ENCODE data around the gene ANKRD60.
A peak's percentile ranks its signal among the peaks of the same experiment; 100 is the strongest.

The ANKRD60 gene

GRCh38 chr20:58188527-58188926 is 39.9 kb downstream of the ANKRD60 start:
- no peak for DNase-seq

DNA sequence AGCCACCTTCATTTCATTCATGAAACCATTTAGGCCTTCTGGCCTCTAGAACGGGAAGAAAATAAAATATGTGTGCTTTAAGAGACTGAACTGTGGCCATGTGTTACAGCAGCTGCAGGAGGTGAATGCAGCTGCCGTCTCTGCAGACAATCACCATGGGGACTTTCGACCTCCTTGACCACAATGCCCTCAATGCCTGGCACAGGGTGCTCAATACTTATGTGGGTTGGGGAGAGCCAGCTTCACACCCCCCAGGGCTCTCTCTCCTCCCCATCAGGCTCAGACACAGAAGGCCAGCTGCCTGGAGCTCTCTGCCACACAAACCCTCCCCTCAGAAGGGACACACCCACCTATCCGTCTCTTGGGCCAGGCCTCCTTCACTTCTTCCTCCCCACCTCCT is 43.5 kb downstream of the ANKRD60 start:
- no peak for DNase-seq

- no peak for DNase-seq
Observed at GRCh38 chr20:58184063-58184462, 44.4 kb downstream of the ANKRD60 start.

GRCh38 chr20:58182521-58183140 is 45.8 kb downstream of the ANKRD60 start:
- no peak for DNase-seq

GRCh38 chr20:58179432-58180099 is 48.9 kb downstream of the ANKRD60 start:
- peak in 1 of 2 experiments; percentile 68 for DNase-seq

DNA sequence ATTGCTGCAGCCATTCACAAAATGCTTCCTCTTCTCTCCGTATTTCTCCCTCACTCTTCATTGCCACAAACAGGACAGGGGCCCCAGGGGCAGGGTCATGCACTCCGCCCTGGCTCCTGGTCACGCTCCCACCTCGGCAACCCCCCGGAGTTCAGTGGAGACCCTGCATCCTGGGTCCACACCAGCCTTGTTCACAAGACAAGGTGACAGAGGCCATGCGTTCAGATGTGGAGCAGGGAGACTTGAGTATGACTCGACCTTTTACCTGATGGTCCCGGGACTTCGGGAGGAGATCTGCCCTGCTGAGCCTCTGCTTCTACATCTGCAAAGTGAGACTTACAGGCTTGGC is 49.4 kb downstream of the ANKRD60 start:
- DNase-seq, result no peak

GRCh38 chr20:58177799-58178198 is 50.7 kb downstream of the ANKRD60 start:
- no peak for DNase-seq

GRCh38 chr20:58175836-58176235 is 52.6 kb downstream of the ANKRD60 start:
- no peak for DNase-seq

DNA sequence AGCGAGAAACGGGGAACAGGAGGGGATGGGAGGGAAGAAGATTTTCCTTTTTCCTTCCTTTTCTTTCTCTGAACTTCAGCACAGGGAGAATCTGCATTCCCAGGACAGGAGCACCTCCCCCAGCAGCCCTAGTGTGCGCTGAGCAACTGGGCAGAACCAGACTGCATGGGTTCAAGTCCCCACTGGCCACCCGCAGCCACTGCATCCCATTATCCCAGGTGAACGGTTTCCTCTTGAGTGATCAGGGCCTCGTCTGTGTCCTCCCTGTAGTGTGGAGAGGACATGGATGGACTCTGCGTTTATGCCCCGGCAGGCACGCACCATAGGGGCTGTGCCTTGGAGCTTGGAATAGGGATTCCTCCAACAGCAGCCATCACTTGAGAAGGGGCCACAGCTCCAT is 53.0 kb downstream of the ANKRD60 start:
- no peak for DNase-seq

DNA sequence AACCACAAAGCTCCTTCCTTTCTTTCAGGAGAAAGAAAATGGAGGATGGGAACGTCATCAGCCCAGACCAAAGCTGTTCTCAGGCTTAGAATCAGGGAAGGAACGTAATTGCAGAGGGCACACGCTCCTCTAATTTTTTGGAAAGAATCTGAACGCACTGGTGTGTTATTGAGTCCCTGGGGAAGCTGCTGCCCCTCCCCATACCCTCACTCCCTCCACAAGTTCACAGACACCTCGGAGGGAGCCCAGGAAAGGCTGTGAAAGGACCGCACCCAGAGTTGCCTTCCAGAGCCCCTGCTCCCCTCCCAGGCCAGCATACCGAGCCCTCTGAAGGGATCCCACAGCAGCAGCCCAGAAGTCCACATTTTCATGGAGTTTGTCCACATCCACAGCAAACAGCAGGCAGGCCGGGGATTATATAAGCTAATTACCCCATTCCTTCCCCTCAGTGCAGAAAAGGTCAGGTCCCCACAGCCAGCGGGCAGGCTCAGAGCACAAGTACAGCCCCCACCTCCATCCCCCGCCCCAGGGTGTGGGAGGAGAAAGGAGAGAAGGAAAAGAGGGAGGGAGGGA is 53.7 kb downstream of the ANKRD60 start:
- DNase-seq, result no peak

- no peak for DNase-seq
Observed at GRCh38 chr20:58173930-58174707, 54.3 kb downstream of the ANKRD60 start.

DNA sequence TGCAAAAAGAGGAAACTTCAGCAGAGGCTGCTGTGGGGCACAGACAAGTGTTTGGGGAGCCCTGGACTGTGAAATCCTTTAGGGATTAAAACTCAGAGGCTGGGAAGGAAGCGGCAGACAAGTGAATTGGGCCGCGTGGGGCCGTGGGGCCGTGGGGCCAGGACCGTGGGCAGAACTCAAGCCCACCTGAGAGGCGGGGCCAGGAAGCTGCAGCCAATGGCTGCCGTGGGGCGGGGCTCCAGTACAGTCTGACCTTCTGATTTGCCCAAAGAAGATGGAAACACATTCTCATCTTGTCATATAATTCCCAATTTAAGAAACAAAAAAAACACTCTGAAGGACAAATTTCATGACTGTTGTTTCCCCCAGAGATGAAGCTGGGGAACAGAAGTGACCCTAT is 55.4 kb downstream of the ANKRD60 start:
- DNase-seq, result no peak

DNA sequence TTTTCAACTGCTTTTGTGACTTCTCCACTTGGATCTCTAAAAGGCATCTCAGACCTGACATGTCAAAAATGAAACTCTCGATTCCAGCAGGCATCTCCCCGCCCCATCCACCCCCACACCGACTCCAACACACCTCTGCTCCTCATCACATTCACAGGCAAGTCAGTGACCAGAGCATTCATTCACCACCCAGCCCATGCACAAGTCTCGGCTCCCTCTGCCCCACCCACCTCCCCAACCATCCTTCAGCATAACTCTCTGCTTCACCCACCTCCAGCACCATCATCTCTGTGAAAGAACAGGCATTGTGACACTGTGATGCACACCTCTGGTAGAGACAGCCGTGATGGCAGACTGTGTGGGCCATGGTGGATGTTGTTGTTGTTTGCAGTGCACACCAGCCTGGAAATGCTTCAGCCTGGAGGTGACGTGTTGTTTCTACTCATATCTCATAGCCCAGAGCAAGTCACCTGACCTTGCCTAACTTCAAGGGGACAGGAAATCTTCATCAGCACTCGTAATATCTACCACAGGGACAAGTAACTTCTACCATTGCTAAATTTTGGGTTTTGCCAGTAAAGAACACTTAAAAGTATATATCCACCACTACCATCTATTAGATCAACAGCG is 56.5 kb downstream of the ANKRD60 start:
- DNase-seq, result no peak

GRCh38 chr20:58169450-58169849 is 59.0 kb downstream of the ANKRD60 start:
- no peak for DNase-seq

- DNase-seq, result no peak
Observed at GRCh38 chr20:58168843-58169242, 59.6 kb downstream of the ANKRD60 start.

DNA sequence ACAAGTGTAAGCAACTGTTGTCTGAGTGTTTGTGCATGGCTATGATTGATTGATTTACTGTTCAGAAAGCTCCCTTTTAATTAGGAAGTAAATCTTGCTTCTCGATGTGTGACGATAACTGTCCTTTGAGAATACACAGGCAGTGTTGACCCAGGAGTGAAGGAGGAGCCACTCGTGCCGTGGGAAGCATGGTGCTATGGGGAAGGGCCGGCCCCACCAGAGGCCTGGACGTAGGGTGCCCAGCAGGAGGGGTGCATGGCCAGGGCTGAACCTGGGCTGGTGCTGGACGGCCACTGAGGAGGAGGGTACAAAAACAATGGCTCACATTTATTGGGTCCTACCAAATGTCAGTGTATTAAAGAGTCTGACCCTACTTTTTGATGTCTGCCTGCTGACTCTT is 60.7 kb downstream of the ANKRD60 start:
- no peak for DNase-seq
